ENCODE results near the gene EPHB4. TPM values are rescaled to one million over a fixed set of nuclear protein-coding genes. Genes with fewer than 3 reads are reported as not detected.
"Not testable (repeated sequence)": the region's sequence is repeated elsewhere in the genome, so short reads cannot be mapped to it uniquely, and the experiment has no call there.

EPHB4 gene
- total RNA-seq, 6 experiments from 2014 or later = 23.9 to 43.7 (median 36.8) TPM

DNA sequence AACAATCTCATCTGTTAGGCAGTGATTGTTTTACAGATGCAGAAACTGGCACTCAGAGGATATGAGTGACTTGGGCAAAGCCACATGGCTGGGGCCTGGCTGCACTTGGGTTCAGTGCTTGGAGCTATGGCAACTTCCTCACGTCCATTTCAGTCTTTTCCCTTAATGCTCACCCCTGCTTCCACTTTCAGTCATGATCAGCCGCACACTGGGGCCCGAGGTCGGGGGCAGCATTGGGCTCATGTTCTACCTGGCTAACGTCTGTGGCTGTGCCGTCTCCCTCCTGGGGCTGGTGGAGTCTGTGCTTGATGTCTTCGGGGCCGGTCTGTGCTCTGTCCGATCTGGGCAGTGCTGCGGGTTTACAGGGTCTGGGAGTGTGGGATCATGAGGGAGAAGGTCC is 28.2 kb upstream of the EPHB4 start:
- TF ChIP-seq CTCF (IDR thresholded peaks at IDR 0.05) (no peak), POLR2A (IDR thresholded peaks at IDR 0.05) (no peak)
- Histone ChIP-seq H3K27ac (no peak overlapping the region), H3K36me3 (peaks cover 0 to 6% (median 0%) of the 10 kb centered on the region in 4 donors), H3K4me1 (peaks cover 0 to 7% (median 0%) of the 10 kb centered on the region in 4 donors), H3K27me3 (no peaks in the 10 kb centered on the region), H3K9me3 (no peaks in the 10 kb centered on the region), H3K4me3 (no peak overlapping the region)
- intact Hi-C loops (cut with DNase I) = loop anchor here in 1 of 2 donors (10.0 kb wide), 1 partner anchor 141 kb away; no protein-coding TSS in a partner anchor
- WGBS (ENCODE audit: insufficient coverage, low coverage, low lambda C conversion rate, missing lambda C conversion rate) = 74% methylated on average over 5 of the region's 10 CpGs
- DNase-seq = peak in 1 of 3 donors; percentile 36
- no peak for ATAC-seq

DNA sequence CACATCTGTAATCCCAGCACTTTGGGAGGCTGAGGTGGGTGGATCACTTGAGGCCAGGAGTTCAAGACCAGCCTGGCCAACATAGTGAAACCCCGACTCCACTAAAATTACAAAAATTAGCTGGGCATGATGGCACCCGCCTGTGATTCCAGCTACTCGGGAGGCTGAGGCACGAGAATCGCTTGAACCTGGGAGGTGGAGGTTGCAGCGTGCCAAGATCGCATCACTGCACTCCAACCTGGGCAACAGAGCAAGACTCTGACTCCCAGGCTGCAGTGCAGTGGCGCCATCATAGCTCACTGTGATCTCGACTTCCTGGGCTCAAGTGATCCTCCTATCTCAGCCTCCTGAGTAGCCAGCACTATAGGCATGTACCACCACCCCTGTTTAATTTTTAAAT is 27.6 kb upstream of the EPHB4 start:
- not testable (repeated sequence) for H3K4me1 ChIP-seq, H3K27me3 ChIP-seq, H3K4me3 ChIP-seq, H3K36me3 ChIP-seq, ATAC-seq, H3K27ac ChIP-seq, H3K9me3 ChIP-seq
- intact Hi-C loops (cut with DNase I) = loop anchor here (5.0 to 10.0 kb wide), 2 partner anchors 58 to 140 kb away; no protein-coding TSS in a partner anchor
- no CpG with 5 or more reads among the region's 9 CpGs for WGBS (ENCODE audit: insufficient coverage, low coverage, low lambda C conversion rate, missing lambda C conversion rate)
- DNase-seq = peak in 1 of 3 donors; percentile 33

DNA sequence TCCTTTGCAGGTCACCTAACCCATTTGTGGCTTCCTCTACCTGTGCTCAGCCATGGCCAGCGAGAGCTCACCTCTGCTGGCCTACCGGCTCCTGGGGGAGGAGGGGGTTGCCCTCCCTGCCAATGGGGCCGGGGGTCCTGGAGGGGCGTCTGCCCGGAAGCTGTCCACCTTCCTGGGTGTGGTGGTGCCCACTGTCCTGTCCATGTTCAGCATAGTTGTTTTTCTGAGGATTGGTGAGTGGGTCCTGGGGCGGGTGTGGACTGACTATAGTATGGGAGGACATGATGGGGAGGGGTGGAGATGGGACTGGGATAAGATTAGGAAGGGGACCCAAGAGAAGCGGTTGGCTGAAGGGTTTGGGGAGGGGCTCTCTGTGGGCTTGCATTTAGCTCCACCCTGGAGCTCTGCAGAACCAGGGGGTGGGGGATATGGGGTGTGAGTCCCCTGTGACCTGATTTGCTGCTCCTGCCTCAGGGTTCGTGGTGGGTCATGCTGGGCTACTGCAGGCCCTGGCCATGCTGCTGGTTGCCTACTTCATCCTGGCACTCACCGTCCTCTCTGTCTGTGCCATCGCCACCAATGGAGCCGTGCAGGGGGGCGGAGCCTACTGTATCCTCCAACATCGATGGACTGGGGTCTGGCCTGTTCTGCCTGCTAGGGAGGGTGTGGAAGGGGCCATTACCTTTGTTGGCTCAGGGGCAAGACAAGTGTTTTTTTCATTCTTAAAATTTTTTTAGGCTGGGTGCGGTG is 27.0 kb upstream of the EPHB4 start:
- Histone ChIP-seq H3K36me3 (no peaks in the 10 kb centered on the region), H3K27me3 (no peaks in the 10 kb centered on the region), H3K4me3 (no peak overlapping the region), H3K9me3 (no peaks in the 10 kb centered on the region), H3K27ac (no peak overlapping the region), H3K4me1 (peaks cover 0 to 7% (median 0%) of the 10 kb centered on the region in 4 donors)
- ATAC-seq (no peak), DNase-seq (peak in 1 of 3 donors; percentile 42)
- TF ChIP-seq CTCF (IDR thresholded peaks at IDR 0.05) = no peak
- TF ChIP-seq POLR2A (IDR thresholded peaks at IDR 0.05) = no peak
- intact Hi-C loops (cut with DNase I) = loop anchor here (5.0 to 10.0 kb wide), 2 partner anchors 57 to 140 kb away; no protein-coding TSS in a partner anchor
- 100% methylated on average over 3 of the region's 14 CpGs for WGBS (ENCODE audit: insufficient coverage, low coverage, low lambda C conversion rate, missing lambda C conversion rate)

DNA sequence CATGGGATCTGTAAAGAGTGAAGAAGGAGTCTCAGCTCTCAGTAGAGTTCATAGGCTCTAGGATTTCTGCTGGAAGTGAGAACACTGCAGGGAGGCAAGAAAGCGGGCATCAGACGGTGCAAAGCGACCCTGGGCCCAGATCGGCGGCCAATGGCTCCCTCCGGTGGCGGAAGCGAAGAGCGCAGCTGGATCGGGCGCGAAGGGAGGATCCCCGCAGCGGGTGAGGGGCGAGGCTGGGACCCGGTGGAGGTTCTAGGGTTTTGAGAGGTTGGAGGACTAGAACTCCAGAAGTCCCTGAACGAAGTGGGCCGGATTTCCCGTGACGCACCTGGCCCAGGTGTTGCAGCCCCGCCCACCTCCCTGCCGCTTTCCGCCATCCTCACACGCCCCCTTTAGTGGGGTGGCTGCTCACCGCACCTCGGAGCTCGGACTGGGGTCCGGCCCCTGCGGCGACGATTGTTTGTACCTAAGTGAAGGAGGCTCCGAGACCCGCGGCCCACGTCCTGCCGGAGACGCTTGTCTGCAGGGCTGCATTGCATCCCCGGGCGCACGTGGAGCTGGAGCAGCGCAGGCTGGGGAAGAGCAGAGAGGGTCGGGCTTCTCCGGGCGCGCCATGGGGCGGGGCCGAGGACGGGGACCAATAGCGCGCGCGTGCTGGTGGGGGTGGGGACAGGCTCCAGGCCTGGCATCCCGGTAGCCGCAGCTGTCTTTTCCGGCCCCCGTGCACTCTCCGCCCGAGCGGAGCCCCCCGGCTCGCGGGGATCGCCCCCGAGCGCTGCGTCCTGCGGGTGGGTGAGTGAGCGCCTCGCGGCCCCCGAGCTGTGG is 24.9 kb upstream of the EPHB4 start, which contains the start of gene SLC12A9:
Gene SLC12A9, plus strand, starts transcription at position 666 of the 825 bp plus-strand sequence. CDS start 1,485 bp downstream, outside the sequence.
- Histone ChIP-seq H3K9me3 (no peaks in the 10 kb centered on the region), H3K4me1 (peaks cover 0 to 7% (median 0%) of the 10 kb centered on the region in 4 donors), H3K27me3 (no peaks in the 10 kb centered on the region), H3K36me3 (no peaks in the 10 kb centered on the region), H3K27ac (peak within 1 kb of the TSS in 1 of 3 donors; percentile 14), H3K4me3 (peak within 1 kb of the TSS; percentile 61 to 71 (median 65))
- peak; percentile 96 to 97 (median 96) for TF ChIP-seq CTCF (IDR thresholded peaks at IDR 0.05)
- TF ChIP-seq POLR2A (IDR thresholded peaks at IDR 0.05) = peak; percentile 51
- intact Hi-C loops (cut with DNase I) = loop anchor here (5.0 to 10.0 kb wide), 2 partner anchors 55 to 137 kb away; no protein-coding TSS in a partner anchor
- 0% methylated on average over 17 of the region's 71 CpGs for WGBS (ENCODE audit: insufficient coverage, low coverage, low lambda C conversion rate, missing lambda C conversion rate)
- DNase-seq (peak; percentile 93 to 95 (median 93)), ATAC-seq (peak; percentile 98 to 99 (median 99))
